Hepatocyte (in vitro differentiated cells): ENCODE data around the gene TMEM131L. TPM values are rescaled to one million over a fixed set of nuclear protein-coding genes. Genes with fewer than 3 reads are reported as not detected.

Experiments
- DNase-seq: peaks from one replicate; pipeline ENCODE4 v3.0.0-alpha.2; 2016; ENCODE audit warnings: low spot score
- H2AFZ ChIP-seq: fragments of 200-600 bp; sonication (generic); 2 replicates; pipeline ENCODE4 v1.6.0; 2016; ENCODE audit warnings: antibody characterized with exemption, mild to moderate bottlenecking
- H3K27ac ChIP-seq: fragments of 200-600 bp; sonication (generic); 2 replicates; pipeline ENCODE4 v1.5.1; 2016; ENCODE audit warnings: mild to moderate bottlenecking
- H3K27me3 ChIP-seq: fragments of 200-600 bp; sonication (generic); 2 replicates; pipeline ENCODE4 v1.6.1; 2016
- H3K36me3 ChIP-seq: fragments of 200-600 bp; sonication (generic); replicated peaks from 2 replicates; pipeline ENCODE4 v1.5.1; 2016; ENCODE audit warnings: low read depth; ENCODE audit not compliant: insufficient read depth
- H3K4me1 ChIP-seq: fragments of 200-600 bp; sonication (generic); 2 replicates; pipeline ENCODE4 v1.5.1; 2016; ENCODE audit warnings: mild to moderate bottlenecking, moderate library complexity; ENCODE audit not compliant: insufficient read depth
- H3K4me2 ChIP-seq: fragments of 200-600 bp; sonication (generic); 2 replicates; pipeline ENCODE4 v1.6.0; 2016
- H3K4me3 ChIP-seq: fragments of 200-600 bp; sonication (generic); 2 replicates; pipeline ENCODE4 v1.5.1; 2016; ENCODE audit warnings: mild to moderate bottlenecking
- H3K79me2 ChIP-seq: fragments of 200-600 bp; sonication (generic); 2 replicates; pipeline ENCODE4 v1.6.0; 2017; ENCODE audit warnings: mild to moderate bottlenecking
- H3K9me2 ChIP-seq: fragments of 200-600 bp; sonication (generic); replicated peaks from 2 replicates; pipeline ENCODE4 v1.6.0; 2017; ENCODE audit warnings: mild to moderate bottlenecking; ENCODE audit not compliant: insufficient read depth
- H3K9me3 ChIP-seq: fragments of 200-600 bp; sonication (generic); 2 replicates; pipeline ENCODE4 v1.5.1; 2016; ENCODE audit warnings: low read depth, mild to moderate bottlenecking
- H4K20me1 ChIP-seq: fragments of 200-600 bp; sonication (generic); 2 replicates; pipeline ENCODE4 v1.6.0; 2016; ENCODE audit warnings: mild to moderate bottlenecking; ENCODE audit not compliant: insufficient read depth, poor library complexity, severe bottlenecking
- CTCF ChIP-seq: fragments of 200-600 bp; sonication (generic); IDR thresholded peaks from 2 replicates; pipeline ENCODE4 v1.5.1; 2016; ENCODE audit warnings: antibody characterized with exemption, mild to moderate bottlenecking; ENCODE audit not compliant: poor library complexity
- EZH2 ChIP-seq: fragments of 200-600 bp; sonication (generic); IDR thresholded peaks from 2 replicates; pipeline ENCODE4 v1.6.1; 2016; ENCODE audit warnings: antibody characterized with exemption, mild to moderate bottlenecking, borderline replicate concordance
- EZH2phosphoT487 ChIP-seq: fragments of 200-600 bp; sonication (generic); IDR thresholded peaks from one replicate; pipeline ENCODE4 v1.6.1; 2018; ENCODE audit warnings: antibody characterized with exemption, mild to moderate bottlenecking, low read depth, moderate library complexity; ENCODE audit not compliant: unreplicated experiment, severe bottlenecking
- WGBS: methylation state at CpG from one replicate; pipeline ENCODE4 v1.1.6; 2016; ENCODE audit warnings: low lambda C conversion rate; ENCODE audit errors: missing lambda C conversion rate; 5-methylcytosine and 5-hydroxymethylcytosine counted together
- polyA plus RNA-seq: library from polyadenylated mRNA; unstranded; fragments of >200 nt; fragmentation: Nextera tagmentation; extraction: Ambion mirVana; gene quantifications from 2 replicates; pipeline ENCODE4 v1.2.1, GENCODE V29; 2016
- total RNA-seq: library from RNA; depleted of rRNA; stranded (reverse); fragments of >200 nt; gene quantifications from 2 replicates; pipeline ENCODE4 v1.2.3, GENCODE V29; 2014

TMEM131L gene
- total and polyA plus RNA-seq, 2 experiments from 2014 or later: 6.3 to 10.5 TPM

- Histone ChIP-seq H3K4me1 (peaks cover 32% of the 10 kb centered on the region), H3K27ac (no peak overlapping the region), H3K36me3 (no peaks in the 10 kb centered on the region), H3K4me3 (no peak overlapping the region), H2AFZ (no peak overlapping the region), H3K79me2 (peaks cover 15% of the 10 kb centered on the region), H3K4me2 (no peak overlapping the region), H3K27me3 (no peaks in the 10 kb centered on the region), H3K9me3 (no peaks in the 10 kb centered on the region), H3K9me2 (no peaks in the 10 kb centered on the region), H4K20me1 (no peaks in the 10 kb centered on the region)
- WGBS: 98% methylated on average over 10 of the region's 10 CpGs
- DNase-seq: no peak
- no peak for TF ChIP-seq CTCF
- no peak for TF ChIP-seq EZH2phosphoT487
- no peak for TF ChIP-seq EZH2
Measured at GRCh38 chr4:153521478-153521877, 55.3 kb downstream of the TMEM131L start.

- Histone ChIP-seq H3K9me3 (no peaks in the 10 kb centered on the region), H3K79me2 (peaks cover 15% of the 10 kb centered on the region), H4K20me1 (no peaks in the 10 kb centered on the region), H3K4me3 (no peak overlapping the region), H3K9me2 (no peaks in the 10 kb centered on the region), H3K27me3 (no peaks in the 10 kb centered on the region), H3K4me1 (peaks cover 32% of the 10 kb centered on the region), H2AFZ (no peak overlapping the region), H3K27ac (no peak overlapping the region), H3K36me3 (no peaks in the 10 kb centered on the region), H3K4me2 (no peak overlapping the region)
- WGBS: 92% methylated on average over 17 of the region's 17 CpGs
- DNase-seq: no peak
- TF ChIP-seq EZH2 (no peak), CTCF (no peak), EZH2phosphoT487 (no peak)
Measured at GRCh38 chr4:153521999-153522801, 56.0 kb downstream of the TMEM131L start.

GRCh38 chr4:153522802-153523094 lies 56.6 kb downstream of the TMEM131L start:
- TF ChIP-seq EZH2phosphoT487 (no peak), EZH2 (no peak), CTCF (no peak)

More at GRCh38 chr4:153522802-153523094, 56.6 kb downstream of the TMEM131L start:
- WGBS: 89% methylated on average over 1 of the region's 1 CpG
- DNase-seq: no peak
- Histone ChIP-seq H3K9me2 (no peaks in the 10 kb centered on the region), H3K79me2 (peaks cover 15% of the 10 kb centered on the region), H3K27ac (no peak overlapping the region), H3K36me3 (no peaks in the 10 kb centered on the region), H4K20me1 (no peaks in the 10 kb centered on the region), H3K27me3 (no peaks in the 10 kb centered on the region), H3K4me2 (no peak overlapping the region), H3K9me3 (no peaks in the 10 kb centered on the region), H2AFZ (no peak overlapping the region), H3K4me1 (peaks cover 32% of the 10 kb centered on the region), H3K4me3 (no peak overlapping the region)
